ENCODE results near the gene ACTR3C.

DNA sequence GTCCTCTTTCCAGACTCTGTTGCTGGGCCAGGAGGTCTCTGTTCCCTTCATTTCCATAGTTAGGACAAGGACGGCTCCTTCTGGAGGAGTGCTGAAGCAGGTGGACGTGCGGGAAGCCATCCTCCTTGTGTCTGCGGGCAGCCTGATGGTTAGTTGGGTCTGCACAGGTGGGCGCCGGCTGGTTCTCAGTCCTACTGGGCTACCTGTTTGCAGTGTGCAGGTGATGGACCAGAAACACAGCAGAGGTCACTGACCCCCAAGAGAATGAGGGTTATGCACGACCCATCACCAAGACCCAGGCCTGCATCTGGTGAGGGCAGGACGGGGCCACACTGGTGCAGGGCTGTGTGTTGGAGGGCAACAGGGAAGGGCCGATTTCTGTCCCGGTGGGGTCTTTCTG, 10.3 kb upstream of the ACTR3C start:
- TF ChIP-seq, protein P1, sequence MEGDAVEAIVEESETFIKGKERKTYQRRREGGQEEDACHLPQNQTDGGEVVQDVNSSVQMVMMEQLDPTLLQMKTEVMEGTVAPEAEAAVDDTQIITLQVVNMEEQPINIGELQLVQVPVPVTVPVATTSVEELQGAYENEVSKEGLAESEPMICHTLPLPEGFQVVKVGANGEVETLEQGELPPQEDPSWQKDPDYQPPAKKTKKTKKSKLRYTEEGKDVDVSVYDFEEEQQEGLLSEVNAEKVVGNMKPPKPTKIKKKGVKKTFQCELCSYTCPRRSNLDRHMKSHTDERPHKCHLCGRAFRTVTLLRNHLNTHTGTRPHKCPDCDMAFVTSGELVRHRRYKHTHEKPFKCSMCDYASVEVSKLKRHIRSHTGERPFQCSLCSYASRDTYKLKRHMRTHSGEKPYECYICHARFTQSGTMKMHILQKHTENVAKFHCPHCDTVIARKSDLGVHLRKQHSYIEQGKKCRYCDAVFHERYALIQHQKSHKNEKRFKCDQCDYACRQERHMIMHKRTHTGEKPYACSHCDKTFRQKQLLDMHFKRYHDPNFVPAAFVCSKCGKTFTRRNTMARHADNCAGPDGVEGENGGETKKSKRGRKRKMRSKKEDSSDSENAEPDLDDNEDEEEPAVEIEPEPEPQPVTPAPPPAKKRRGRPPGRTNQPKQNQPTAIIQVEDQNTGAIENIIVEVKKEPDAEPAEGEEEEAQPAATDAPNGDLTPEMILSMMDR (CRISPR knock-in tag; IDR thresholded peaks at IDR 0.05), result no peak
- no peak for TF ChIP-seq TCF7L2 (IDR thresholded peaks at IDR 0.05; ENCODE audit: low read depth, low read length)
- TF ChIP-seq SMAD3 (CRISPR knock-in tag; IDR thresholded peaks at IDR 0.05), result no peak
- no peak for TF ChIP-seq ZNF10 (CRISPR knock-in tag; IDR thresholded peaks at IDR 0.05; ENCODE audit: borderline replicate concordance, low read depth)
- no peak for TF ChIP-seq PPARG (CRISPR knock-in tag; conservative IDR thresholded peaks at IDR 0.05)
- no peak for TF ChIP-seq SP1 (IDR thresholded peaks at IDR 0.05)
- no peak for TF ChIP-seq SP1 (CRISPR knock-in tag; IDR thresholded peaks at IDR 0.05)
- TF ChIP-seq, protein P2, sequence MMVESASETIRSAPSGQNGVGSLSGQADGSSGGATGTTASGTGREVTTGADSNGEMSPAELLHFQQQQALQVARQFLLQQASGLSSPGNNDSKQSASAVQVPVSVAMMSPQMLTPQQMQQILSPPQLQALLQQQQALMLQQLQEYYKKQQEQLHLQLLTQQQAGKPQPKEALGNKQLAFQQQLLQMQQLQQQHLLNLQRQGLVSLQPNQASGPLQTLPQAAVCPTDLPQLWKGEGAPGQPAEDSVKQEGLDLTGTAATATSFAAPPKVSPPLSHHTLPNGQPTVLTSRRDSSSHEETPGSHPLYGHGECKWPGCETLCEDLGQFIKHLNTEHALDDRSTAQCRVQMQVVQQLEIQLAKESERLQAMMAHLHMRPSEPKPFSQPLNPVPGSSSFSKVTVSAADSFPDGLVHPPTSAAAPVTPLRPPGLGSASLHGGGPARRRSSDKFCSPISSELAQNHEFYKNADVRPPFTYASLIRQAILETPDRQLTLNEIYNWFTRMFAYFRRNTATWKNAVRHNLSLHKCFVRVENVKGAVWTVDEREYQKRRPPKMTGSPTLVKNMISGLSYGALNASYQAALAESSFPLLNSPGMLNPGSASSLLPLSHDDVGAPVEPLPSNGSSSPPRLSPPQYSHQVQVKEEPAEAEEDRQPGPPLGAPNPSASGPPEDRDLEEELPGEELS (CRISPR knock-in tag; IDR thresholded peaks at IDR 0.05), result no peak
- no peak for TF ChIP-seq FOXP1 (IDR thresholded peaks at IDR 0.05)
- no peak for TF ChIP-seq FOXP1 (CRISPR knock-in tag; IDR thresholded peaks at IDR 0.05)
- no peak for TF ChIP-seq ATF1 (CRISPR knock-in tag; IDR thresholded peaks at IDR 0.05)
- TF ChIP-seq CBX2 (IDR thresholded peaks at IDR 0.05; ENCODE audit: low read depth, low read length), result no peak
- no peak for TF ChIP-seq CBX2 (CRISPR knock-in tag; IDR thresholded peaks at IDR 0.05; ENCODE audit: low read depth)
- no peak for TF ChIP-seq KAT7 (CRISPR knock-in tag; IDR thresholded peaks at IDR 0.05; ENCODE audit: borderline replicate concordance)
- TF ChIP-seq YY1 (IDR thresholded peaks at IDR 0.05; ENCODE audit: insufficient read depth, insufficient replicate concordance, low read depth, low read length), result no peak
- no peak for TF ChIP-seq EP300 (IDR thresholded peaks at IDR 0.05; ENCODE audit: low read depth in 2 of 2, low read length in 2 of 2)
- TF ChIP-seq EP300 (CRISPR knock-in tag; IDR thresholded peaks at IDR 0.05; ENCODE audit: borderline replicate concordance), result no peak

All from HepG2 (cell line).